Hepatocyte (in vitro differentiated cells): ENCODE results near the gene CD81. TPM values are rescaled to one million over a fixed set of nuclear protein-coding genes. Genes with fewer than 3 reads are reported as not detected.
"Not testable (repeated sequence)": the region's sequence is repeated elsewhere in the genome, so short reads cannot be mapped to it uniquely, and the experiment has no call there.

Experiments
- DNase-seq: peaks from one replicate; pipeline ENCODE4 v3.0.0-alpha.2; 2016; ENCODE audit warnings: low spot score
- H2AFZ ChIP-seq: fragments of 200-600 bp; sonication (generic); 2 replicates; pipeline ENCODE4 v1.6.0; 2016; ENCODE audit warnings: antibody characterized with exemption, mild to moderate bottlenecking
- H3K27ac ChIP-seq: fragments of 200-600 bp; sonication (generic); 2 replicates; pipeline ENCODE4 v1.5.1; 2016; ENCODE audit warnings: mild to moderate bottlenecking
- H3K27me3 ChIP-seq: fragments of 200-600 bp; sonication (generic); 2 replicates; pipeline ENCODE4 v1.6.1; 2016
- H3K36me3 ChIP-seq: fragments of 200-600 bp; sonication (generic); replicated peaks from 2 replicates; pipeline ENCODE4 v1.5.1; 2016; ENCODE audit warnings: low read depth; ENCODE audit not compliant: insufficient read depth
- H3K4me1 ChIP-seq: fragments of 200-600 bp; sonication (generic); 2 replicates; pipeline ENCODE4 v1.5.1; 2016; ENCODE audit warnings: mild to moderate bottlenecking, moderate library complexity; ENCODE audit not compliant: insufficient read depth
- H3K4me2 ChIP-seq: fragments of 200-600 bp; sonication (generic); 2 replicates; pipeline ENCODE4 v1.6.0; 2016
- H3K4me3 ChIP-seq: fragments of 200-600 bp; sonication (generic); 2 replicates; pipeline ENCODE4 v1.5.1; 2016; ENCODE audit warnings: mild to moderate bottlenecking
- H3K79me2 ChIP-seq: fragments of 200-600 bp; sonication (generic); 2 replicates; pipeline ENCODE4 v1.6.0; 2017; ENCODE audit warnings: mild to moderate bottlenecking
- H3K9me2 ChIP-seq: fragments of 200-600 bp; sonication (generic); replicated peaks from 2 replicates; pipeline ENCODE4 v1.6.0; 2017; ENCODE audit warnings: mild to moderate bottlenecking; ENCODE audit not compliant: insufficient read depth
- H3K9me3 ChIP-seq: fragments of 200-600 bp; sonication (generic); 2 replicates; pipeline ENCODE4 v1.5.1; 2016; ENCODE audit warnings: low read depth, mild to moderate bottlenecking
- H4K20me1 ChIP-seq: fragments of 200-600 bp; sonication (generic); 2 replicates; pipeline ENCODE4 v1.6.0; 2016; ENCODE audit warnings: mild to moderate bottlenecking; ENCODE audit not compliant: insufficient read depth, poor library complexity, severe bottlenecking
- EZH2 ChIP-seq: fragments of 200-600 bp; sonication (generic); IDR thresholded peaks from 2 replicates; pipeline ENCODE4 v1.6.1; 2016; ENCODE audit warnings: antibody characterized with exemption, mild to moderate bottlenecking, borderline replicate concordance
- EZH2phosphoT487 ChIP-seq: fragments of 200-600 bp; sonication (generic); IDR thresholded peaks from one replicate; pipeline ENCODE4 v1.6.1; 2018; ENCODE audit warnings: antibody characterized with exemption, mild to moderate bottlenecking, low read depth, moderate library complexity; ENCODE audit not compliant: unreplicated experiment, severe bottlenecking
- WGBS: methylation state at CpG from one replicate; pipeline ENCODE4 v1.1.6; 2016; ENCODE audit warnings: low lambda C conversion rate; ENCODE audit errors: missing lambda C conversion rate; 5-methylcytosine and 5-hydroxymethylcytosine counted together
- polyA plus RNA-seq: library from polyadenylated mRNA; unstranded; fragments of >200 nt; fragmentation: Nextera tagmentation; extraction: Ambion mirVana; gene quantifications from 2 replicates; pipeline ENCODE4 v1.2.1, GENCODE V29; 2016
- total RNA-seq: library from RNA; depleted of rRNA; stranded (reverse); fragments of >200 nt; gene quantifications from 2 replicates; pipeline ENCODE4 v1.2.3, GENCODE V29; 2014
- TF ChIP-seq, protein P1 (sequence below): fragments of 200-600 bp; sonication (generic); IDR thresholded peaks from 2 replicates; pipeline ENCODE4 v1.5.1; 2016; ENCODE audit warnings: antibody characterized with exemption, mild to moderate bottlenecking; ENCODE audit not compliant: poor library complexity

Gene CD81
- total and polyA plus RNA-seq, 2 experiments from 2014 or later, result 233 to 472 TPM

- DNase-seq, result no peak
- no peaks in the 10 kb centered on the region for H4K20me1 ChIP-seq
- H3K27me3 ChIP-seq, result no peaks in the 10 kb centered on the region
- H3K27ac ChIP-seq, result no peak overlapping the region
- no peaks in the 10 kb centered on the region for H3K9me2 ChIP-seq
- TF ChIP-seq EZH2phosphoT487 (no peak), EZH2 (no peak)
- TF ChIP-seq, protein P1, sequence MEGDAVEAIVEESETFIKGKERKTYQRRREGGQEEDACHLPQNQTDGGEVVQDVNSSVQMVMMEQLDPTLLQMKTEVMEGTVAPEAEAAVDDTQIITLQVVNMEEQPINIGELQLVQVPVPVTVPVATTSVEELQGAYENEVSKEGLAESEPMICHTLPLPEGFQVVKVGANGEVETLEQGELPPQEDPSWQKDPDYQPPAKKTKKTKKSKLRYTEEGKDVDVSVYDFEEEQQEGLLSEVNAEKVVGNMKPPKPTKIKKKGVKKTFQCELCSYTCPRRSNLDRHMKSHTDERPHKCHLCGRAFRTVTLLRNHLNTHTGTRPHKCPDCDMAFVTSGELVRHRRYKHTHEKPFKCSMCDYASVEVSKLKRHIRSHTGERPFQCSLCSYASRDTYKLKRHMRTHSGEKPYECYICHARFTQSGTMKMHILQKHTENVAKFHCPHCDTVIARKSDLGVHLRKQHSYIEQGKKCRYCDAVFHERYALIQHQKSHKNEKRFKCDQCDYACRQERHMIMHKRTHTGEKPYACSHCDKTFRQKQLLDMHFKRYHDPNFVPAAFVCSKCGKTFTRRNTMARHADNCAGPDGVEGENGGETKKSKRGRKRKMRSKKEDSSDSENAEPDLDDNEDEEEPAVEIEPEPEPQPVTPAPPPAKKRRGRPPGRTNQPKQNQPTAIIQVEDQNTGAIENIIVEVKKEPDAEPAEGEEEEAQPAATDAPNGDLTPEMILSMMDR, result no peak
- no peak overlapping the region for H2AFZ ChIP-seq
- H3K36me3 ChIP-seq, result no peaks in the 10 kb centered on the region
- H3K4me2 ChIP-seq, result no peak overlapping the region
- no peak overlapping the region for H3K4me3 ChIP-seq
- WGBS, result 95% methylated on average over 9 of the region's 9 CpGs
- no peaks in the 10 kb centered on the region for H3K9me3 ChIP-seq
- H3K4me1 ChIP-seq, result no peaks in the 10 kb centered on the region
- H3K79me2 ChIP-seq, result no peaks in the 10 kb centered on the region
These were observed 47.6 kb upstream of the CD81 start for GRCh38 chr11:2329551-2329950.

GRCh38 chr11:2330696-2331095, 46.4 kb upstream of the CD81 start:
- no peaks in the 10 kb centered on the region for H3K27me3 ChIP-seq
- H3K4me3 ChIP-seq, result no peak overlapping the region
- no peak overlapping the region for H2AFZ ChIP-seq
- no peak overlapping the region for H3K27ac ChIP-seq
- TF ChIP-seq EZH2phosphoT487, result no peak
- TF ChIP-seq, protein P1, result no peak
- TF ChIP-seq EZH2, result no peak
- no peaks in the 10 kb centered on the region for H3K36me3 ChIP-seq
- DNase-seq, result no peak
- no peaks in the 10 kb centered on the region for H3K79me2 ChIP-seq
- no peaks in the 10 kb centered on the region for H3K9me2 ChIP-seq
- H3K9me3 ChIP-seq, result no peaks in the 10 kb centered on the region
- no peaks in the 10 kb centered on the region for H4K20me1 ChIP-seq
- no peaks in the 10 kb centered on the region for H3K4me1 ChIP-seq
- WGBS, result 92% methylated on average over 6 of the region's 6 CpGs
- H3K4me2 ChIP-seq, result no peak overlapping the region

DNA sequence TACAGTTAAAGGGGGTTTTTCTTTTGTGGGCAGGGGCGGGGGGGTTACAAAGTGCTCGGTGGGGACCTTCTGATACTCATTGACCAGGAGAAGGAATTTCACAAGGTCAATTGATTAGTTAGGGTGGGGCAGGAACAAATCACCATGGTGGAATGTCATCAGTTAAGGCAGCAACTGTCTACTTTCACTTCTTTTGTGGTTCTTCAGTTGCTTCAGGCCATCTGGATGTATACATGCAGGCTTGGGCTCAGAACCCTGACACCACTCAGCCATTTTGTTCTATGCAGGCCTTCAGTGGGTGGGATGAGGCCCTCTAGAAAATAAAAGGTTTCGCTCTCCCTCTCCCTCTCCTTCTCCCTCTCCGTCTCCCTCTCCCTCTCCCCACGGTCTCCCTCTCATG, 45.7 kb upstream of the CD81 start:
- Histone ChIP-seq H3K4me1 (no peaks in the 10 kb centered on the region), H3K4me3 (no peak overlapping the region), H3K4me2 (no peak overlapping the region), H4K20me1 (no peaks in the 10 kb centered on the region), H3K79me2 (no peaks in the 10 kb centered on the region), H3K27me3 (no peaks in the 10 kb centered on the region), H3K9me3 (no peaks in the 10 kb centered on the region), H3K9me2 (no peaks in the 10 kb centered on the region), H3K36me3 (no peaks in the 10 kb centered on the region), H3K27ac (no peak overlapping the region), H2AFZ (no peak overlapping the region)
- no peak for TF ChIP-seq EZH2phosphoT487
- TF ChIP-seq EZH2, result no peak
- TF ChIP-seq, protein P1, result no peak
- DNase-seq, result no peak
- 100% methylated on average over 3 of the region's 5 CpGs for WGBS

DNA sequence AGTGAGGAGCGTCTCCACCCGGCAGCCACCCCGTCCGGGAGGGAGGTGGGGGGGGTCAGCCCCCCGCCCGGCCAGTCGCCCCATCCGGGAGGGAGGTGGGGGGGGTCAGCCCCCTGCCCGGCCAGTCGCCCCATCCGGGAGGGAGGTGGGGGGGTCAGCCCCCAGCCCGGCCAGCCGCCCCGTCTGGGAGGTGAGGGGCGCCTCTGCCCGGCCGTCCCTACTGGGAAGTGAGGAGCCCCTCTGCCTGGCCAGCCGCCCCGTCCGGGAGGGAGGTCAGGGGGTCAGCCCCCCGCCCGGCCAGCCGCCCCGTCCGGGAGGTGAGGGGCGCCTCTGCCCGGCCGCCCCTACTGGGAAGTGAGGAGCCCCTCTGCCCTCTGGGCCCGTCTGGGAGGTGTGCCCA, 44.5 kb upstream of the CD81 start:
- not testable (repeated sequence) for H3K9me2 ChIP-seq, H3K4me2 ChIP-seq, H3K79me2 ChIP-seq, H2AFZ ChIP-seq, DNase-seq, H3K4me1 ChIP-seq, H3K27me3 ChIP-seq, H3K9me3 ChIP-seq, H3K36me3 ChIP-seq, H4K20me1 ChIP-seq, H3K27ac ChIP-seq, H3K4me3 ChIP-seq
- WGBS, result 92% methylated on average over 6 of the region's 29 CpGs

DNA sequence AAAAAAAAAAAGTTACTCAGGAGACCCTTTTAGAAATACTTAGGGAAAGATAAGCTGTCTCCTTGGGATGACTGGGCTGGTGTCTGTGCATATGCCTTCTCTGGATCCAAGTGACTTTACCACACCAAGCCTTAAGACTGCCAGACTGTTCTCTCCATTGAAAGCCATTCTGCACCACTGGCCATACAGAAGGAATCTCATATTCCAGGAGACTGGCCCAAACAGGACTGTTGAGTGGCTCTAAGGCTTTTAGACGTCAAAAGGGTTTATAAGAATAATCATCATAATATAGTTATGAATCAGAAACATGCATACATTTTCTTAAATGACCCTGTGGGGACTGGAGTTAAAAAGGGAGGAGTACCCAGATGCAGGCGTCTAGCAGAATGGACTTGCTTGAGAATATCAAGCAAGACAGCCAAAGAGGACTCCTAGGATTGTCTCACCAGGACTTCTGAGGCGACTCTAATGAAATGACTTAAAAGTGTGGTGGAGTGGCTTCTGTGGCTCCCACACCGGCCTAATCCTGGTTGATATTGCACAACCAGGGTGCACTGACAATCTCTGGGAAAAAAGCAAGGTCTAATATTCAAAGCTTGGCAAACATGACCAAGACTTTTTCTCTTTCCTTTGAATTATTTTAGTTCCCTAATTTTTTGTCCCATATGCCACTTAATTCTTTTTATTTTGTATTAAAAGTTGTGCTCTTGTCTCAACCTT, 43.5 kb upstream of the CD81 start:
- not testable (repeated sequence) for H3K9me3 ChIP-seq, H3K27me3 ChIP-seq, H4K20me1 ChIP-seq, H3K36me3 ChIP-seq, H2AFZ ChIP-seq, H3K4me3 ChIP-seq, H3K27ac ChIP-seq, H3K4me2 ChIP-seq, DNase-seq, H3K79me2 ChIP-seq, H3K4me1 ChIP-seq, H3K9me2 ChIP-seq
- WGBS, result 89% methylated on average over 2 of the region's 4 CpGs

- WGBS, result 96% methylated on average over 18 of the region's 18 CpGs
These were observed 41.8 kb upstream of the CD81 start for GRCh38 chr11:2335286-2335685.

More at GRCh38 chr11:2335286-2335685, 41.8 kb upstream of the CD81 start:
- not testable (repeated sequence) for H3K4me2 ChIP-seq, H3K27ac ChIP-seq, DNase-seq, H2AFZ ChIP-seq, H3K4me3 ChIP-seq, H3K27me3 ChIP-seq, H4K20me1 ChIP-seq, H3K9me2 ChIP-seq, H3K36me3 ChIP-seq, H3K79me2 ChIP-seq, H3K4me1 ChIP-seq, H3K9me3 ChIP-seq
